ENCODE measurements around the gene HAUS8. TPM values are rescaled to one million over a fixed set of nuclear protein-coding genes. Genes with fewer than 3 reads are reported as not detected.

The HAUS8 gene
- total and polyA plus RNA-seq, 2 of the 13 experiments (the other 11 are each of a cell fraction or from before 2014, with no cell fraction given) = 7.8 to 17.5 TPM

GRCh38 chr19:17020823-17021222 is 54.4 kb downstream of the HAUS8 start (continued):
- TF ChIP-seq KMT2B (CRISPR knock-in tag; IDR thresholded peaks at IDR 0.05) (no peak), ZNF180 (CRISPR knock-in tag; IDR thresholded peaks at IDR 0.05; ENCODE audit: borderline replicate concordance, low read depth) (no peak), ZFP1 (CRISPR knock-in tag; IDR thresholded peaks at IDR 0.05) (no peak), ZFP37 (CRISPR knock-in tag; IDR thresholded peaks at IDR 0.05; ENCODE audit: borderline replicate concordance) (no peak), NFYB (CRISPR knock-in tag; IDR thresholded peaks at IDR 0.05) (peak; percentile 59; the same call in 1 of the 2 replicates), ZFP36 (IDR thresholded peaks at IDR 0.05; ENCODE audit: borderline replicate concordance, low read depth, low read length, partially characterized antibody) (no peak), ZNF878 (CRISPR knock-in tag; IDR thresholded peaks at IDR 0.05) (no peak), ZNF20 (CRISPR knock-in tag; IDR thresholded peaks at IDR 0.05) (no peak), SKI (IDR thresholded peaks at IDR 0.05; ENCODE audit: partially characterized antibody) (no peak), ATM (IDR thresholded peaks at IDR 0.05; ENCODE audit: borderline replicate concordance) (no peak)
- TF ChIP-seq, protein P1, sequence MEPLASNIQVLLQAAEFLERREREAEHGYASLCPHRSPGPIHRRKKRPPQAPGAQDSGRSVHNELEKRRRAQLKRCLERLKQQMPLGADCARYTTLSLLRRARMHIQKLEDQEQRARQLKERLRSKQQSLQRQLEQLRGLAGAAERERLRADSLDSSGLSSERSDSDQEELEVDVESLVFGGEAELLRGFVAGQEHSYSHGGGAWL (CRISPR knock-in tag; IDR thresholded peaks at IDR 0.05) = no peak

- CTCF ChIA-PET (ENCODE audit: low intra/inter-chr PET ratio, low total read pairs) = no interaction called here
- no peak for FAIRE-seq
- TF ChIP-seq KLF13 (CRISPR knock-in tag; IDR thresholded peaks at IDR 0.05) (no peak), ELF4 (CRISPR knock-in tag; IDR thresholded peaks at IDR 0.05; ENCODE audit: borderline replicate concordance) (no peak), RFX3 (CRISPR knock-in tag; IDR thresholded peaks at IDR 0.05) (no peak), NFE2L2 (IDR thresholded peaks at IDR 0.05; ENCODE audit: low read length) (no peak)
- TF ChIP-seq, protein P2, sequence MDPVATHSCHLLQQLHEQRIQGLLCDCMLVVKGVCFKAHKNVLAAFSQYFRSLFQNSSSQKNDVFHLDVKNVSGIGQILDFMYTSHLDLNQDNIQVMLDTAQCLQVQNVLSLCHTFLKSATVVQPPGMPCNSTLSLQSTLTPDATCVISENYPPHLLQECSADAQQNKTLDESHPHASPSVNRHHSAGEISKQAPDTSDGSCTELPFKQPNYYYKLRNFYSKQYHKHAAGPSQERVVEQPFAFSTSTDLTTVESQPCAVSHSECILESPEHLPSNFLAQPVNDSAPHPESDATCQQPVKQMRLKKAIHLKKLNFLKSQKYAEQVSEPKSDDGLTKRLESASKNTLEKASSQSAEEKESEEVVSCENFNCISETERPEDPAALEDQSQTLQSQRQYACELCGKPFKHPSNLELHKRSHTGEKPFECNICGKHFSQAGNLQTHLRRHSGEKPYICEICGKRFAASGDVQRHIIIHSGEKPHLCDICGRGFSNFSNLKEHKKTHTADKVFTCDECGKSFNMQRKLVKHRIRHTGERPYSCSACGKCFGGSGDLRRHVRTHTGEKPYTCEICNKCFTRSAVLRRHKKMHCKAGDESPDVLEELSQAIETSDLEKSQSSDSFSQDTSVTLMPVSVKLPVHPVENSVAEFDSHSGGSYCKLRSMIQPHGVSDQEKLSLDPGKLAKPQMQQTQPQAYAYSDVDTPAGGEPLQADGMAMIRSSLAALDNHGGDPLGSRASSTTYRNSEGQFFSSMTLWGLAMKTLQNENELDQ (CRISPR knock-in tag; IDR thresholded peaks at IDR 0.05; ENCODE audit: borderline replicate concordance) = no peak
- TF ChIP-seq, protein P3, sequence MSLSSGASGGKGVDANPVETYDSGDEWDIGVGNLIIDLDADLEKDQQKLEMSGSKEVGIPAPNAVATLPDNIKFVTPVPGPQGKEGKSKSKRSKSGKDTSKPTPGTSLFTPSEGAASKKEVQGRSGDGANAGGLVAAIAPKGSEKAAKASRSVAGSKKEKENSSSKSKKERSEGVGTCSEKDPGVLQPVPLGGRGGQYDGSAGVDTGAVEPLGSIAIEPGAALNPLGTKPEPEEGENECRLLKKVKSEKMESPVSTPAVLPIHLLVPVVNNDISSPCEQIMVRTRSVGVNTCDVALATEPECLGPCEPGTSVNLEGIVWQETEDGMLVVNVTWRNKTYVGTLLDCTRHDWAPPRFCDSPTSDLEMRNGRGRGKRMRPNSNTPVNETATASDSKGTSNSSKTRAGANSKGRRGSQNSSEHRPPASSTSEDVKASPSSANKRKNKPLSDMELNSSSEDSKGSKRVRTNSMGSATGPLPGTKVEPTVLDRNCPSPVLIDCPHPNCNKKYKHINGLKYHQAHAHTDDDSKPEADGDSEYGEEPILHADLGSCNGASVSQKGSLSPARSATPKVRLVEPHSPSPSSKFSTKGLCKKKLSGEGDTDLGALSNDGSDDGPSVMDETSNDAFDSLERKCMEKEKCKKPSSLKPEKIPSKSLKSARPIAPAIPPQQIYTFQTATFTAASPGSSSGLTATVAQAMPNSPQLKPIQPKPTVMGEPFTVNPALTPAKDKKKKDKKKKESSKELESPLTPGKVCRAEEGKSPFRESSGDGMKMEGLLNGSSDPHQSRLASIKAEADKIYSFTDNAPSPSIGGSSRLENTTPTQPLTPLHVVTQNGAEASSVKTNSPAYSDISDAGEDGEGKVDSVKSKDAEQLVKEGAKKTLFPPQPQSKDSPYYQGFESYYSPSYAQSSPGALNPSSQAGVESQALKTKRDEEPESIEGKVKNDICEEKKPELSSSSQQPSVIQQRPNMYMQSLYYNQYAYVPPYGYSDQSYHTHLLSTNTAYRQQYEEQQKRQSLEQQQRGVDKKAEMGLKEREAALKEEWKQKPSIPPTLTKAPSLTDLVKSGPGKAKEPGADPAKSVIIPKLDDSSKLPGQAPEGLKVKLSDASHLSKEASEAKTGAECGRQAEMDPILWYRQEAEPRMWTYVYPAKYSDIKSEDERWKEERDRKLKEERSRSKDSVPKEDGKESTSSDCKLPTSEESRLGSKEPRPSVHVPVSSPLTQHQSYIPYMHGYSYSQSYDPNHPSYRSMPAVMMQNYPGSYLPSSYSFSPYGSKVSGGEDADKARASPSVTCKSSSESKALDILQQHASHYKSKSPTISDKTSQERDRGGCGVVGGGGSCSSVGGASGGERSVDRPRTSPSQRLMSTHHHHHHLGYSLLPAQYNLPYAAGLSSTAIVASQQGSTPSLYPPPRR (CRISPR knock-in tag; IDR thresholded peaks at IDR 0.05; ENCODE audit: borderline replicate concordance) = no peak
Observed at GRCh38 chr19:17020385-17020784, 54.9 kb downstream of the HAUS8 start.

More at GRCh38 chr19:17020385-17020784, 54.9 kb downstream of the HAUS8 start:
- H3K27ac ChIP-seq (ENCODE audit: extremely low read length, insufficient read depth, low read length) = no peak overlapping the region
- H3K36me3 ChIP-seq (replicated peaks in 1 of 2; ENCODE audit: control insufficient read depth in 1 of 2, insufficient read depth in 2 of 2, low read length in 2 of 2) = no peaks in the 10 kb centered on the region
- DNase-seq (ENCODE audit: low spot score) (no peak), ATAC-seq (no peak)
- in situ Hi-C loops (cut with HindIII; ENCODE audit: extremely low pct_ligation_motif_present, low pct_unique_long_range_greater_than_20kb) = no loop called here
- no TSS peak for BruUV-seq (replicated peaks)
- no peak overlapping the region for H3K9ac ChIP-seq (ENCODE audit: insufficient read depth, low read depth, low read length)
- no peak overlapping the region for H3K4me2 ChIP-seq (ENCODE audit: low read depth, low read length)
- H2AFZ ChIP-seq (ENCODE audit: low read length) = no peak overlapping the region
- no peaks in the 10 kb centered on the region for H4K20me1 ChIP-seq (ENCODE audit: insufficient read depth, low read length)
- POLR2A ChIA-PET = no interaction called here
- no peaks in the 10 kb centered on the region for H3K9me3 ChIP-seq (ENCODE audit: low read length)
- H3K4me3 ChIP-seq (replicated peaks in 1 of 3; ENCODE audit: insufficient read depth in 1 of 3, low read depth in 2 of 3, low read length in 3 of 3) = no peak overlapping the region
- peaks cover 2 to 22% of the 10 kb centered on the region in 2 experiments; a peak in 4 of 5 replicates for H3K27me3 ChIP-seq (ENCODE audit: control insufficient read depth in 1 of 2, insufficient read depth in 2 of 2, low read length in 2 of 2)
- H3K79me2 ChIP-seq (ENCODE audit: insufficient read depth, low read length) = no peaks in the 10 kb centered on the region
- intact Hi-C loops (cut with micrococcal nuclease; ENCODE audit: unreplicated experiment) = no loop called here
- no peaks in the 10 kb centered on the region for H3K4me1 ChIP-seq (ENCODE audit: insufficient read depth, low read length)

Measured in HepG2 (cell line).